GM12873 (cell line): ENCODE data around the gene HMMR.
A peak's percentile ranks its signal among the peaks of the same experiment; 100 is the strongest.

ENCODE experiments used
- CTCF ChIP-seq: IDR thresholded peaks from 2 replicates; pipeline ENCODE4 v1.5.1; 2012; ENCODE audit warnings: low read depth, mild to moderate bottlenecking, moderate library complexity, low read length, control low read depth; ENCODE audit not compliant: insufficient read depth; ENCODE audit errors: missing control alignments

Gene HMMR

DNA sequence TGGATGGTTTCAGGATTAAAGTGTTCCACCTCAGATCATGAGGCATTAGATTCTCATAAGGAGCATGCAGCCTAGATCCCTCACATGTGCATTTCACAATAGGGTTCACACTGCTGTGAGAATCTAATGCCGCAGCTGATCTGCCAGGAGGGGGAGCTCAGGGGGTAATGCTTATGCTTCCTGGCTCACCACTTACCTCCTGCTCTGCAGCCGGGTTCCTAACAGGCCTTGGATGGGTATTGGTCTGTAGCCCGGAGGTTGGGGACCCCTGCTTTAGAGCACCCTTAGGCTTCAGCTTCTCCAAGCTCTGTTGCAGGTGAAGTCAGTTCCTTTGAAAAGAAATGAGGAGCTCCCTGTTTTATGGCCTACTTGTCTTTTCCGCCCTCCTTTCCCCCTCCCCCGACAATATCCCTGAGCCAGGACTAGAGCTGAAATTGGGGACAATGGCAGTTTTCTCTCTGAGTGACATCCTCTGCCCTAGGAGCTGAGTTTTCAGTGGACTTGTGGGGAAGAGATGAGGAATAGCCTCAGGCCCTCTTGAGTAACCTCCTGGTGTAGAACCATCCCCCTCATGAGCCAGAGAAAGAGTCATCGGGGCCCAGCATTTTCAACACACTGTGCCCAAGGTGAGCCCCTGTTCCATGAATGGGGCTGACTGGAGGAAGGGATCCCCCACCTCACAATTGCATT lies 28.8 kb downstream of the HMMR start:
- peak; percentile 27 for TF ChIP-seq CTCF

- no peak for TF ChIP-seq CTCF
These were observed 29.3 kb downstream of the HMMR start for GRCh38 chr5:163489745-163490075.

GRCh38 chr5:163496286-163496685 lies 35.9 kb downstream of the HMMR start:
- no peak for TF ChIP-seq CTCF

DNA sequence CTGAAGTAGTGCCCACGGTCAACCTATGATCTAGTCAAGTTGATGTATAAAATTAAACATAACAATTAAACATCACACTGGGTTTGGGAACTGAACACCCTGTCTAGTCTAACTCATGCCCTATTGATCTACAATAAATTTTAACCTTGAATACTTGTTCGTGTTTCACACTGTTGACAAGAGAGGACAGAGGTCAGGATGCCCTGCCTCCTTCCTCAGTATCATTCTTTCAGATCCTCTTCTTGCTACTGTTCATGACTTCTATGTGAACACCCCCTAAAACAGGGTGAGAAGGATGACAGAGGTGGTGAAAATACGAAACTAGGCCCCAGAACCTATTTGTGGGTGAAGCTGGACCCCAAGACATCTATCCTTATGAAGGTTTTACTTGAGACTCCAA lies 36.9 kb downstream of the HMMR start:
- TF ChIP-seq CTCF = no peak

- no peak for TF ChIP-seq CTCF
These were observed 38.5 kb downstream of the HMMR start for GRCh38 chr5:163498886-163499285.

DNA sequence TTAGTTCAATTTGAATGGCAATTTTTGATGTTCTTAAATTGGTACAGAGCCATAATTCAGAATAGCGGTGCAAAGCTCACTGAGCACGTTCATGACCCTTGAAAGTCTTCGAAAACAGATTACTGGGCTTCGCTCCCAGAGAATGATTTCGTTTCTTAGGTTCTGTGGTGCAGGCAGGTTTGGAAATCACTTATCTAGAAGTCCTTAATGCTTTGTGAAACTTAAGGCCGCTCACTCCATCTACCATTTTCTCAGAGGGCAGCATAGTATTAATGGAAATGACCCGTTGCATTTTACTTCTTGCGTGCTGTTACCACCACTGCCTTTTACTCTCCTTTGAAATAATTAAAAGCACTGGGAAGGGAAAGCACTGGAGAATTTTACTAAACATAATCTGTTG lies 42.1 kb downstream of the HMMR start:
- no peak for TF ChIP-seq CTCF

GRCh38 chr5:163503106-163504078 lies 43.0 kb downstream of the HMMR start:
- TF ChIP-seq CTCF = peak; percentile 55
